ELF-1 (cell line): ENCODE data around the gene FGFBP1.
"Not testable (repeated sequence)": the region's sequence is repeated elsewhere in the genome, so short reads cannot be mapped to it uniquely, and the experiment has no call there.

Experiments used
- DNase-seq: peaks from one replicate; pipeline ENCODE4 v3.0.0-alpha.2; 2016; ENCODE audit warnings: low read depth, low spot score

The FGFBP1 gene

GRCh38 chr4:15945516-15945915 is 7.0 kb upstream of the FGFBP1 start:
- DNase-seq, result no peak

- no peak for DNase-seq
Observed at GRCh38 chr4:15944895-15945294, 6.4 kb upstream of the FGFBP1 start.

GRCh38 chr4:15942283-15942682 is 3.7 kb upstream of the FGFBP1 start:
- DNase-seq, result no peak

- DNase-seq, result peak; percentile 76
Observed at GRCh38 chr4:15938182-15938581, 358 bp downstream of the FGFBP1 start.

GRCh38 chr4:15936495-15936894 is 2.0 kb downstream of the FGFBP1 start:
- no peak for DNase-seq

- DNase-seq, result no peak
Observed at GRCh38 chr4:15935504-15936402, 2.8 kb downstream of the FGFBP1 start.

- DNase-seq, result no peak
Observed at GRCh38 chr4:15934259-15934658, 4.3 kb downstream of the FGFBP1 start.

GRCh38 chr4:15931451-15932210 is 6.9 kb downstream of the FGFBP1 start:
- DNase-seq, result no peak

- no peak for DNase-seq
Observed at GRCh38 chr4:15930314-15930713, 8.2 kb downstream of the FGFBP1 start.

- DNase-seq, result no peak
Observed at GRCh38 chr4:15929540-15929939, 9.0 kb downstream of the FGFBP1 start.

- peak; percentile 21 for DNase-seq
Observed at GRCh38 chr4:15928883-15929282, 9.7 kb downstream of the FGFBP1 start.

GRCh38 chr4:15926486-15926885 is 12.1 kb downstream of the FGFBP1 start:
- DNase-seq, result no peak

GRCh38 chr4:15925830-15926229 is 12.7 kb downstream of the FGFBP1 start:
- DNase-seq, result no peak

- DNase-seq, result no peak
Observed at GRCh38 chr4:15921592-15921932, 17.0 kb downstream of the FGFBP1 start.

GRCh38 chr4:15920723-15921591 is 17.6 kb downstream of the FGFBP1 start:
- no peak for DNase-seq

GRCh38 chr4:15918484-15919129 is 19.9 kb downstream of the FGFBP1 start:
- DNase-seq, result no peak

GRCh38 chr4:15917297-15917696 is 21.2 kb downstream of the FGFBP1 start:
- DNase-seq, result no peak

- DNase-seq, result not testable (repeated sequence)
Observed at GRCh38 chr4:15916358-15916757, 22.2 kb downstream of the FGFBP1 start.

- DNase-seq, result no peak
Observed at GRCh38 chr4:15914736-15915135, 23.8 kb downstream of the FGFBP1 start.

- no peak for DNase-seq
Observed at GRCh38 chr4:15914291-15914690, 24.2 kb downstream of the FGFBP1 start.

- no peak for DNase-seq
Observed at GRCh38 chr4:15913631-15913970, 24.9 kb downstream of the FGFBP1 start.
